ENCODE measurements around the gene NOM1.

DNA sequence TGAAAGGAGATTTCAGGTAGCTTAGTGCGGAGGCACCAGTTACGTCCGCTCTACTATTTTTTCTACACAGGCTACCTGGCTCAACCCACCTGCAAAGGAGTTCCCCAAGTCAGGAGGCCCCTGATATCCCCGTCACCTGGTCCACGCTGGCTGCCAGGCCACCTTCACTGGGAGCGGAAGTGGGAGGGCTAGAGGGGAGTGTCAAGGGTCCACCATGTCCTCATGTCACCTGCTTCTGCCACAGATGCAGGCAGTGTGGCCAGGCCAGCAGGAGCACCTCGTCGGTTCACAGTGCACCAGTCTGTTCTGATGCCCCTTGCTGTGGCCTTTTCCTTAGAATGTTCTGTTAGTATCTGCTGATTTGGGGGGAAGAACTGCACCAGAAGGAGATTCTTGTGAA lies 16.9 kb downstream of the NOM1 start:
- TF ChIP-seq, protein P1, sequence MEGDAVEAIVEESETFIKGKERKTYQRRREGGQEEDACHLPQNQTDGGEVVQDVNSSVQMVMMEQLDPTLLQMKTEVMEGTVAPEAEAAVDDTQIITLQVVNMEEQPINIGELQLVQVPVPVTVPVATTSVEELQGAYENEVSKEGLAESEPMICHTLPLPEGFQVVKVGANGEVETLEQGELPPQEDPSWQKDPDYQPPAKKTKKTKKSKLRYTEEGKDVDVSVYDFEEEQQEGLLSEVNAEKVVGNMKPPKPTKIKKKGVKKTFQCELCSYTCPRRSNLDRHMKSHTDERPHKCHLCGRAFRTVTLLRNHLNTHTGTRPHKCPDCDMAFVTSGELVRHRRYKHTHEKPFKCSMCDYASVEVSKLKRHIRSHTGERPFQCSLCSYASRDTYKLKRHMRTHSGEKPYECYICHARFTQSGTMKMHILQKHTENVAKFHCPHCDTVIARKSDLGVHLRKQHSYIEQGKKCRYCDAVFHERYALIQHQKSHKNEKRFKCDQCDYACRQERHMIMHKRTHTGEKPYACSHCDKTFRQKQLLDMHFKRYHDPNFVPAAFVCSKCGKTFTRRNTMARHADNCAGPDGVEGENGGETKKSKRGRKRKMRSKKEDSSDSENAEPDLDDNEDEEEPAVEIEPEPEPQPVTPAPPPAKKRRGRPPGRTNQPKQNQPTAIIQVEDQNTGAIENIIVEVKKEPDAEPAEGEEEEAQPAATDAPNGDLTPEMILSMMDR (IDR thresholded peaks at IDR 0.05; ENCODE audit: low read length) = no peak
- no peak for TF ChIP-seq EZH2 (optimal IDR thresholded peaks at IDR 0.05; ENCODE audit: low read depth, low read length)
- TF ChIP-seq EZH2phosphoT487 (IDR thresholded peaks at IDR 0.05; ENCODE audit: low read length) = no peak
